Measurements from ENCODE around the gene COMT.

- TF ChIP-seq POLR2A (IDR thresholded peaks at IDR 0.05) (no peak), CTCF (IDR thresholded peaks at IDR 0.05 in 4 of 5, conservative IDR thresholded peaks at IDR 0.05 in 1 of 5) (no peak)
Measured at GRCh38 chr22:19893363-19893762, 48.2 kb upstream of the COMT start.
